ENCODE measurements around the gene ALPK3. TPM values are rescaled to one million over a fixed set of nuclear protein-coding genes. Genes with fewer than 3 reads are reported as not detected.

The ALPK3 gene
- total RNA-seq, 1 donor from 2014 or later = 5.4 TPM

DNA sequence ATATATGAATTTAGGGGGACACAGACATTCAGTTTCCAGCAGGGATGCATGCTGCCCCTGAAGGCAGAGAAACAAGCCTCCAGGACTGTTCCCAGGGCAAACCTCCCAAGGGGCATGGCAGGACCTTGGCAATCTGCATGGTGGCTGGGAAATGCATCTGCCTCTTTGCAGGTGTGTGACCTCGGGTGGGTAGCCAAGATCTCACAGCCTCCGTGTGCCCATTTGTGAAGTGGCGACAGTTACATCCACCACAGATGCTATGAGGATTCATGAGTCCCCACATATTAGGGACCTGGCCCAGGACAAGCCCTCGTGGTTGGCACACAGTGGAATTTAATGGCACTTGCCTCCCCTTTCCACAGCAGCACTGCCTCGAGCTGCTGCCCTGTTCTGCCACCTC is 97.2 kb downstream of the ALPK3 start:
- Histone ChIP-seq H3K9me3 (ENCODE audit: low read depth) (no peaks in the 10 kb centered on the region), H3K9ac (no peak overlapping the region), H3K4me2 (no peak overlapping the region), H3K27ac (no peak overlapping the region), H3K27me3 (no peaks in the 10 kb centered on the region), H3K4me1 (no peaks in the 10 kb centered on the region), H3K79me2 (ENCODE audit: low read depth) (no peaks in the 10 kb centered on the region), H3F3A (ENCODE audit: low read depth) (no peaks in the 10 kb centered on the region), H4K20me1 (ENCODE audit: low read depth) (no peaks in the 10 kb centered on the region), H3K36me3 (no peaks in the 10 kb centered on the region), H3K4me3 (no peak overlapping the region), H2AFZ (replicated peaks) (no peak overlapping the region)
- Mint-ChIP-seq H3K4me3 (no peak overlapping the region), H3K27me3 (ENCODE audit: insufficient read depth, low read depth) (peaks cover 10% of the 10 kb centered on the region), H3K36me3 (no peaks in the 10 kb centered on the region), H3K27ac (no peak overlapping the region), H3K9me3 (no peaks in the 10 kb centered on the region), H3K4me1 (peaks cover 14% of the 10 kb centered on the region)
- TF ChIP-seq, protein P1, sequence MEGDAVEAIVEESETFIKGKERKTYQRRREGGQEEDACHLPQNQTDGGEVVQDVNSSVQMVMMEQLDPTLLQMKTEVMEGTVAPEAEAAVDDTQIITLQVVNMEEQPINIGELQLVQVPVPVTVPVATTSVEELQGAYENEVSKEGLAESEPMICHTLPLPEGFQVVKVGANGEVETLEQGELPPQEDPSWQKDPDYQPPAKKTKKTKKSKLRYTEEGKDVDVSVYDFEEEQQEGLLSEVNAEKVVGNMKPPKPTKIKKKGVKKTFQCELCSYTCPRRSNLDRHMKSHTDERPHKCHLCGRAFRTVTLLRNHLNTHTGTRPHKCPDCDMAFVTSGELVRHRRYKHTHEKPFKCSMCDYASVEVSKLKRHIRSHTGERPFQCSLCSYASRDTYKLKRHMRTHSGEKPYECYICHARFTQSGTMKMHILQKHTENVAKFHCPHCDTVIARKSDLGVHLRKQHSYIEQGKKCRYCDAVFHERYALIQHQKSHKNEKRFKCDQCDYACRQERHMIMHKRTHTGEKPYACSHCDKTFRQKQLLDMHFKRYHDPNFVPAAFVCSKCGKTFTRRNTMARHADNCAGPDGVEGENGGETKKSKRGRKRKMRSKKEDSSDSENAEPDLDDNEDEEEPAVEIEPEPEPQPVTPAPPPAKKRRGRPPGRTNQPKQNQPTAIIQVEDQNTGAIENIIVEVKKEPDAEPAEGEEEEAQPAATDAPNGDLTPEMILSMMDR (IDR thresholded peaks at IDR 0.05) = no peak
- TF ChIP-seq EZH2phosphoT487 (IDR thresholded peaks at IDR 0.05) (no peak), EZH2 (IDR thresholded peaks at IDR 0.05) (no peak)
- no peak for DNase-seq (ENCODE audit: low spot score)

DNA sequence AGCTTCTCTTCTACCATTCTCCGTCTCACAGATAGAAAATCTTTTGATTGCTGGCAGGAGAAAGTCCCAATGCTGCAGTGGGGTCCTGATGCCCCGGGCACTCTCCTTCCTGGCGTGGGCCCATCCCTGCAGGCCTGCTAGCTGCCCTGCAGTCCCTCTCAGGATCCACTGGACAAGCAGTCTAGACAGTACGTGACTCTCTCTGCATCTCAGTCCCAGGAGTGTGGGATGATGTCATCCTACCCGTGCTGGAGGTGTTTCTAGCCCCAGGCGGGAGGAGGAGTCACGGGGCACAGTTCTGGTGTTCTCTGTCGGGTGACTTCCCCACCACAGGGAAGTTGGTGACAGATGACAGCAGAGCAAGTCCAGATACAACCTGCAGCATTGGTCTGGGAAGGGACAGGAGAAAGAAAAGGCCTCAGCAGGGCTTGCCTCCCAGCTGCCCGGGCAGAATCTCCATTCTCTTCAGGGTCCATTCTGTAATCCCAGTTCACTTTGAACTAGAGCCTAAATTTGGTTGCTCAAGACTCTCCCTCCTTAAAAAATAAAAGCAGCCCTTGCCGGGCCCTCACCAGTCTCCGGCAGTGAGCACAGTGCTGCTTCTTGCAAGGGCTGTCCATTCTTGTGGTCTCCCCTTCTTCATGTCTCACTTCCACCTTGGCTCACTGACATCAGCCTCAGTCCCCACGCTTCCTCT is 97.9 kb downstream of the ALPK3 start:
- Histone ChIP-seq H3K4me3 (no peak overlapping the region), H3K27ac (no peak overlapping the region), H4K20me1 (ENCODE audit: low read depth) (no peaks in the 10 kb centered on the region), H3K4me2 (no peak overlapping the region), H2AFZ (replicated peaks) (no peak overlapping the region), H3K36me3 (no peaks in the 10 kb centered on the region), H3K4me1 (no peaks in the 10 kb centered on the region), H3K27me3 (no peaks in the 10 kb centered on the region), H3K9me3 (ENCODE audit: low read depth) (no peaks in the 10 kb centered on the region), H3F3A (ENCODE audit: low read depth) (no peaks in the 10 kb centered on the region), H3K9ac (no peak overlapping the region), H3K79me2 (ENCODE audit: low read depth) (no peaks in the 10 kb centered on the region)
- Mint-ChIP-seq H3K27ac (peak overlapping the region; percentile 34), H3K27me3 (ENCODE audit: insufficient read depth, low read depth) (peaks cover 10% of the 10 kb centered on the region), H3K4me3 (no peak overlapping the region), H3K36me3 (no peaks in the 10 kb centered on the region), H3K9me3 (no peaks in the 10 kb centered on the region), H3K4me1 (peaks cover 10% of the 10 kb centered on the region)
- TF ChIP-seq EZH2phosphoT487 (IDR thresholded peaks at IDR 0.05) = no peak
- TF ChIP-seq, protein P1 (IDR thresholded peaks at IDR 0.05) = no peak
- TF ChIP-seq EZH2 (IDR thresholded peaks at IDR 0.05) = no peak
- DNase-seq (ENCODE audit: low spot score) = no peak

DNA sequence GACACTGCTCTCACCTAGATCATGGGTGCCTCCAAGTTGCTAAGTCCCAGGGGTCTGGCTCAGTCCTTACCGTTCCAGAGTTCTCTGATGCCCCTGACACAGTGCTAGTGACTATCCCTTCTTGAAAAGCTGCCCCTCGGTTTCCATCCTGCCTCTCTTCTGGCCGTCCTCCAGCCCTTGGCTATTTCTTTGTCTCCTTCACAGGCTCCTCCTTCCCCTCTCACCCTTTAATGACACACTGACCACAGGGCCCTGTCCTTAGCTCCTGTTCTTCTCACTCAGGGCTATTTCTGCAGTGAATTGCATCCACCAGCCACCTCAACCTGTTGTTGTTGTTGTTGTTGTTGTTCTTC is 98.4 kb downstream of the ALPK3 start:
- H3K27ac Mint-ChIP-seq = peak overlapping the region; percentile 30
- H4K20me1 ChIP-seq (ENCODE audit: low read depth) = no peaks in the 10 kb centered on the region
- no peaks in the 10 kb centered on the region for H3K79me2 ChIP-seq (ENCODE audit: low read depth)
- H3K4me1 Mint-ChIP-seq = peaks cover 10% of the 10 kb centered on the region
- H3K27me3 ChIP-seq = no peaks in the 10 kb centered on the region
- DNase-seq (ENCODE audit: low spot score) = no peak
- H3K9me3 Mint-ChIP-seq = no peaks in the 10 kb centered on the region
- TF ChIP-seq EZH2phosphoT487 (IDR thresholded peaks at IDR 0.05) (no peak), EZH2 (IDR thresholded peaks at IDR 0.05) (no peak)
- TF ChIP-seq, protein P1 (IDR thresholded peaks at IDR 0.05) = no peak
- H3K9me3 ChIP-seq (ENCODE audit: low read depth) = no peaks in the 10 kb centered on the region
- H3K4me2 ChIP-seq = no peak overlapping the region
- H3K27me3 Mint-ChIP-seq (ENCODE audit: insufficient read depth, low read depth) = peaks cover 10% of the 10 kb centered on the region
- no peaks in the 10 kb centered on the region for H3K36me3 ChIP-seq
- no peak overlapping the region for H3K27ac ChIP-seq
- H3F3A ChIP-seq (ENCODE audit: low read depth) = no peaks in the 10 kb centered on the region
- H2AFZ ChIP-seq (replicated peaks) = no peak overlapping the region
- H3K4me3 ChIP-seq = no peak overlapping the region
- no peaks in the 10 kb centered on the region for H3K36me3 Mint-ChIP-seq
- H3K4me3 Mint-ChIP-seq = no peak overlapping the region
- no peak overlapping the region for H3K9ac ChIP-seq
- H3K4me1 ChIP-seq = no peaks in the 10 kb centered on the region

Data from neural progenitor cell (in vitro differentiated cells).